Panc1 (cell line): ENCODE results near the gene LGALS1. TPM values are rescaled to one million over a fixed set of nuclear protein-coding genes. Genes with fewer than 3 reads are reported as not detected.

ENCODE experiments used
- ATAC-seq: fragments of 200-7000 bp; cut with Tn5 transposase; 2 replicates; pipeline ENCODE4 v1.9.1; 2020; ENCODE audit warnings: mild to moderate bottlenecking, moderate library complexity
- BruUV-seq: library from RNA; stranded (reverse); fragments of 400-500 nt; replicated peaks from 2 replicates; lab custom pipeline; 2021; lab: Mats Ljungman, UMichigan
- CTCF ChIA-PET: fragments of 300-600 bp; sonication (Branson Sonifier 250); formaldehyde crosslinking; loops from one replicate; lab custom pipeline; 2022; ENCODE audit warnings: antibody characterized with exemption; lab: Charles Lee
- POLR2A ChIA-PET: fragments of 300-600 bp; sonication (Branson Sonifier 250); formaldehyde crosslinking; loops from one replicate; lab custom pipeline; 2022; ENCODE audit warnings: antibody characterized with exemption; lab: Charles Lee
- DNase-seq: peaks from one replicate; pipeline ENCODE4 v3.0.0-alpha.2; 2010; ENCODE audit warnings: low read depth, low spot score
- H3K27ac ChIP-seq: 2 replicates; pipeline ENCODE4 v1.5.1; 2011; ENCODE audit warnings: mild to moderate bottlenecking, low read length, inconsistent platforms
- H3K27me3 ChIP-seq: fragments of 200-500 bp; sonication (Bioruptor generic); 2 replicates; pipeline ENCODE4 v1.6.0; 2014; ENCODE audit warnings: low read length, inconsistent platforms; ENCODE audit not compliant: control insufficient read depth, insufficient read depth
- H3K36me3 ChIP-seq: fragments of 200-500 bp; sonication (Bioruptor generic); 2 replicates; pipeline ENCODE4 v1.5.1; 2014; ENCODE audit warnings: inconsistent platforms, mild to moderate bottlenecking, low read length, moderate library complexity; ENCODE audit not compliant: control insufficient read depth, insufficient read depth
- H3K4me1 ChIP-seq: 2 replicates; pipeline ENCODE4 v1.5.1; 2011; ENCODE audit warnings: inconsistent platforms, mild to moderate bottlenecking, low read length, moderate library complexity; ENCODE audit not compliant: control insufficient read depth, insufficient read depth
- H3K4me3 ChIP-seq, 2 experiments: 2 replicates each; pipeline ENCODE4 v1.5.1; 2011 to 2012; ENCODE audit warnings: low read depth in 2 of 2, low read length in 2 of 2, mild to moderate bottlenecking in 2 of 2, inconsistent platforms in 1 of 2, moderate library complexity in 1 of 2
- H3K9me3 ChIP-seq: fragments of 200-500 bp; sonication (Bioruptor generic); 2 replicates; pipeline ENCODE4 v1.5.1; 2014; ENCODE audit warnings: low read depth, mild to moderate bottlenecking, inconsistent platforms, low read length, moderate library complexity; ENCODE audit not compliant: control insufficient read depth, insufficient read depth
- CTCF ChIP-seq: fragments of 450-650 bp; IDR thresholded peaks from 2 replicates; pipeline ENCODE4 v1.5.1; 2017; ENCODE audit warnings: mild to moderate bottlenecking
- POLR2AphosphoS5 ChIP-seq: IDR thresholded peaks from 2 replicates; pipeline ENCODE4 v1.6.1; 2012; ENCODE audit warnings: mild to moderate bottlenecking, low read depth, low read length, moderate library complexity
- REST ChIP-seq, 2 experiments: IDR thresholded peaks; 2 replicates each; pipeline ENCODE4 v1.6.1; 2011 to 2012; ENCODE audit warnings: low read depth in 2 of 2, control low read depth in 1 of 2, low read length in 1 of 2, mild to moderate bottlenecking in 1 of 2, moderate library complexity in 1 of 2; ENCODE audit not compliant: insufficient read depth in 1 of 2
- SIN3A ChIP-seq: IDR thresholded peaks from 2 replicates; pipeline ENCODE4 v1.6.1; 2012; ENCODE audit warnings: low read depth, mild to moderate bottlenecking, low read length, moderate library complexity, borderline replicate concordance; ENCODE audit not compliant: insufficient read depth
- TCF7L2 ChIP-seq: IDR thresholded peaks from 2 replicates; pipeline ENCODE4 v1.6.1; 2011; ENCODE audit warnings: mild to moderate bottlenecking, low read depth, low read length, inconsistent platforms
- in situ Hi-C: cut with HindIII; loops from 2 replicates; pipeline ENCODE4 v1.10.0; 2016; ENCODE audit warnings: low sequenced_read_pairs, low pct_unique_long_range_greater_than_20kb
- intact Hi-C: fragments of 100-400 bp; cut with micrococcal nuclease; formaldehyde crosslinking; loops from one replicate; pipeline ENCODE4 v1.10.0; 2022; ENCODE audit not compliant: unreplicated experiment
- total RNA-seq: library from RNA; stranded (reverse); gene quantifications from one replicate; pipeline ENCODE4 v1.2.1, GENCODE V29; 2021; ENCODE audit not compliant: unreplicated experiment

The LGALS1 gene
- total RNA-seq, 1 experiment from 2014 or later = 1,518 TPM

DNA sequence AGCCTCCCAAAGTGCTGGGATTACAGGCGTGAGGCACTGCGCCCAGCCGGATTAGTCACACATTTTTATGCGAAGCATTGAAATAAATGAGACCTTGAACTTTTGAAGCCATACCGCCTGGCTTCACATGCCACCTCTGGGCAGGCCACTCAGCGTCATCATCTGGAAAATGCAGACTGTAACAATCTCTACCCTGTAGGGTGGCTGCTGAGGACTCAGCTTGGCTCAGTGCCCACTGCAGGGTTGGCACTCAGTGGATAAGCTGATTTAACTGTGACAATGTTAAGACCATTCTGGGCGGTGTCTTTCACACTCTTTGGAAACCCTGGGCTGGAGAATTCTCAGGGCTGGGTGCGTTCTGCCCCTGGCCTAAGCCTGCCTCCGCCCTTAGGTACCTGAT lies 27.5 kb upstream of the LGALS1 start:
- CTCF ChIA-PET = no interaction called here
- Histone ChIP-seq H3K9me3 (no peaks in the 10 kb centered on the region), H3K27me3 (no peaks in the 10 kb centered on the region), H3K36me3 (no peaks in the 10 kb centered on the region), H3K27ac (no peak overlapping the region), H3K4me3 (no peak overlapping the region), H3K4me1 (no peaks in the 10 kb centered on the region)
- BruUV-seq = no TSS peak
- TF ChIP-seq TCF7L2 (no peak), REST (IDR thresholded peaks at IDR 0.05; ENCODE audit: insufficient read depth in 1 of 2, low read depth in 2 of 2, low read length in 1 of 2) (no peak), SIN3A (no peak)
- in situ Hi-C loops (no loop called here), intact Hi-C loops (no loop called here)
- DNase-seq (no peak), ATAC-seq (no peak)
- POLR2A ChIA-PET = no interaction called here

- H3K27me3 ChIP-seq = no peaks in the 10 kb centered on the region
- BruUV-seq = no TSS peak
- ATAC-seq = no peak
- TF ChIP-seq SIN3A (no peak), REST (IDR thresholded peaks at IDR 0.05; ENCODE audit: insufficient read depth in 1 of 2, low read depth in 2 of 2, low read length in 1 of 2) (no peak), CTCF (no peak), TCF7L2 (no peak), POLR2AphosphoS5 (no peak)
- no peaks in the 10 kb centered on the region for H3K36me3 ChIP-seq
- H3K4me3 ChIP-seq = no peak overlapping the region
- H3K9me3 ChIP-seq = no peaks in the 10 kb centered on the region
- H3K4me1 ChIP-seq = no peaks in the 10 kb centered on the region
- ChIA-PET POLR2A (interaction anchor here (0.5 kb wide), 1 partner anchor 24 kb away, joined by 7 read pairs; no protein-coding TSS in a partner anchor), CTCF (no interaction called here)
- intact Hi-C loops = no loop called here
- in situ Hi-C loops = no loop called here
- no peak for DNase-seq
- no peak overlapping the region for H3K27ac ChIP-seq
These were observed 24.8 kb upstream of the LGALS1 start for GRCh38 chr22:37650463-37651136.
